H1 (cell line): ENCODE results near the gene ZC3H18. TPM values are rescaled to one million over a fixed set of nuclear protein-coding genes. Genes with fewer than 3 reads are reported as not detected.

Source experiments
- CTCF ChIA-PET: fragments of 300-600 bp; sonication (Branson Sonifier 250); formaldehyde crosslinking; loops from one replicate; lab custom pipeline; 2021; ENCODE audit not compliant: partially characterized antibody; lab: Charles Lee
- POLR2A ChIA-PET: fragments of 300-600 bp; sonication (Branson Sonifier 250); formaldehyde crosslinking; loops from one replicate; lab custom pipeline; 2021; ENCODE audit warnings: inconsistent platforms; ENCODE audit not compliant: partially characterized antibody; lab: Charles Lee
- DNase-seq, 2 experiments: peaks; one replicate each; pipeline versions ENCODE4 v3.0.0 to v3.0.0-alpha.2; 2010 to 2022; ENCODE audit warnings: low spot score in 2 of 2, low read depth in 1 of 2, mixed read lengths in 1 of 2
- FAIRE-seq: peaks from 2 replicates; lab custom pipeline; 2011; peaks lifted over from hg19 to GRCh38; lab: Jason Lieb, UNC
- H2AFZ ChIP-seq: 2 replicates; pipeline ENCODE4 v1.8.1; 2012; ENCODE audit warnings: low read length, inconsistent platforms
- H2AK5ac ChIP-seq: 2 replicates; pipeline ENCODE4 v1.6.1; 2013; ENCODE audit warnings: low read depth, low read length
- H2BK120ac ChIP-seq: replicated peaks from 2 replicates; pipeline ENCODE3; 2013; ENCODE audit warnings: low read depth, low read length, inconsistent platforms
- H2BK12ac ChIP-seq: 2 replicates; pipeline ENCODE4 v1.6.1; 2013; ENCODE audit warnings: low read depth, low read length
- H2BK15ac ChIP-seq: 2 replicates; pipeline ENCODE4 v1.6.1; 2013; ENCODE audit warnings: low read length
- H2BK20ac ChIP-seq: 2 replicates; pipeline ENCODE4 v1.6.1; 2013; ENCODE audit warnings: low read length
- H2BK5ac ChIP-seq: 2 replicates; pipeline ENCODE4 v1.6.1; 2013; ENCODE audit warnings: low read depth, low read length
- H3K14ac ChIP-seq: 2 replicates; pipeline ENCODE4 v1.6.1; 2013; ENCODE audit warnings: inconsistent platforms; ENCODE audit not compliant: insufficient read length
- H3K18ac ChIP-seq: 2 replicates; pipeline ENCODE4 v1.6.1; 2013; ENCODE audit warnings: low read length; ENCODE audit errors: extremely low read depth
- H3K23ac ChIP-seq: 2 replicates; pipeline ENCODE4 v1.6.1; 2013; ENCODE audit warnings: inconsistent platforms; ENCODE audit not compliant: insufficient read length
- H3K23me2 ChIP-seq: 2 replicates; pipeline ENCODE4 v1.6.1; 2013; ENCODE audit warnings: low read depth, low read length
- H3K27ac ChIP-seq: 2 replicates; pipeline ENCODE4 v1.6.1; 2011; ENCODE audit warnings: low read depth, low read length, inconsistent platforms
- H3K27me3 ChIP-seq, 4 experiments: replicated peaks in 1 of 4; 1 replicate in 1 of 4; 2 replicates in 3 of 4; pipeline versions ENCODE4 v1.6.1 to v1.8.1; 2011 to 2013; ENCODE audit warnings: low read length in 3 of 4, mild to moderate bottlenecking in 3 of 4, inconsistent platforms in 2 of 4, mixed read lengths in 2 of 4, moderate library complexity in 1 of 4; ENCODE audit not compliant: control insufficient read depth in 3 of 4, insufficient read depth in 3 of 4; ENCODE audit errors: extremely low read depth in 1 of 4
- H3K36me3 ChIP-seq, 4 experiments: 2 replicates each; pipeline versions ENCODE4 v1.6.1 to v1.8.1; 2011 to 2013; ENCODE audit warnings: mild to moderate bottlenecking in 4 of 4, low read length in 3 of 4, moderate library complexity in 2 of 4, control low read depth in 1 of 4, inconsistent platforms in 1 of 4; ENCODE audit not compliant: insufficient read depth in 4 of 4, control insufficient read depth in 2 of 4
- H3K4ac ChIP-seq: replicated peaks from 2 replicates; pipeline ENCODE3; 2013; ENCODE audit warnings: low read length, low read depth, mixed read lengths, inconsistent platforms; ENCODE audit not compliant: insufficient read length
- H3K4me1 ChIP-seq, 4 experiments: replicated peaks in 1 of 4; 1 replicate in 1 of 4; 2 replicates in 3 of 4; pipeline versions ENCODE4 v1.6.1 to v1.8.1; 2011 to 2013; ENCODE audit warnings: low read length in 3 of 4, inconsistent platforms in 2 of 4, mixed read lengths in 1 of 4; ENCODE audit not compliant: insufficient read depth in 4 of 4, control insufficient read depth in 3 of 4
- H3K4me2 ChIP-seq, 2 experiments: 2 replicates each; pipeline versions ENCODE4 v1.6.1 to v1.8.1; 2011 to 2013; ENCODE audit warnings: low read depth in 2 of 2, low read length in 2 of 2, control low read depth in 1 of 2, inconsistent platforms in 1 of 2, mild to moderate bottlenecking in 1 of 2; ENCODE audit not compliant: insufficient read depth in 1 of 2
- H3K4me3 ChIP-seq, 4 experiments: fragments of 200-600, 300-600 bp in 1 of 4; sonication (generic), shearing (Covaris generic), sonication (Bioruptor Twin) in 1 of 4; 2 replicates each; pipeline versions ENCODE4 v1.5.1 to v1.8.1; 2011 to 2016; ENCODE audit warnings: low read length in 4 of 4, low read depth in 3 of 4, control low read depth in 2 of 4, inconsistent platforms in 2 of 4, mild to moderate bottlenecking in 2 of 4, mixed read lengths in 1 of 4, moderate library complexity in 1 of 4; ENCODE audit not compliant: insufficient read depth in 2 of 4; ENCODE audit errors: extremely low read depth in 1 of 4
- H3K56ac ChIP-seq: replicated peaks from 2 replicates; pipeline ENCODE3; 2013; ENCODE audit warnings: low read depth, mild to moderate bottlenecking, mixed read lengths, low read length, inconsistent platforms; ENCODE audit not compliant: insufficient read length
- H3K79me1 ChIP-seq: 2 replicates; pipeline ENCODE4 v1.6.1; 2013; ENCODE audit warnings: low read depth, low read length, control low read depth
- H3K79me2 ChIP-seq, 2 experiments: 2 replicates each; pipeline versions ENCODE4 v1.6.1 to v1.8.1; 2012 to 2013; ENCODE audit warnings: low read length in 2 of 2, mild to moderate bottlenecking in 2 of 2, inconsistent platforms in 1 of 2; ENCODE audit not compliant: insufficient read depth in 2 of 2, control insufficient read depth in 1 of 2
- H3K9ac ChIP-seq, 4 experiments: replicated peaks in 1 of 4; 1 replicate in 1 of 4; 2 replicates in 3 of 4; pipeline versions ENCODE4 v1.6.1 to v1.8.1; 2011 to 2013; ENCODE audit warnings: low read depth in 3 of 4, low read length in 3 of 4, control low read depth in 2 of 4, mild to moderate bottlenecking in 2 of 4, moderate library complexity in 2 of 4, inconsistent platforms in 1 of 4; ENCODE audit errors: extremely low read depth in 1 of 4
- H3K9me3 ChIP-seq, 2 experiments: 2 replicates each; pipeline versions ENCODE4 v1.6.1 to v1.8.1; 2012 to 2013; ENCODE audit warnings: mild to moderate bottlenecking in 2 of 2, moderate library complexity in 2 of 2, control low read depth in 1 of 2, inconsistent platforms in 1 of 2, low read depth in 1 of 2, low read length in 1 of 2, mixed read lengths in 1 of 2; ENCODE audit not compliant: insufficient read depth in 2 of 2
- H4K20me1 ChIP-seq, 2 experiments: replicated peaks in 1 of 2; 2 replicates each; pipeline versions ENCODE3 to v1.8.1; 2011 to 2013; ENCODE audit warnings: inconsistent platforms in 2 of 2, low read length in 2 of 2, mild to moderate bottlenecking in 1 of 2; ENCODE audit not compliant: insufficient read depth in 2 of 2, control insufficient read depth in 1 of 2
- H4K5ac ChIP-seq: 2 replicates; pipeline ENCODE4 v1.6.1; 2013; ENCODE audit warnings: low read length, low read depth, mixed read lengths, inconsistent platforms; ENCODE audit not compliant: insufficient read length
- H4K8ac ChIP-seq: 2 replicates; pipeline ENCODE4 v1.8.0; 2013; ENCODE audit warnings: mild to moderate bottlenecking, moderate library complexity, low read length, inconsistent platforms; ENCODE audit not compliant: insufficient read depth; ENCODE audit errors: extremely low read depth
- H4K91ac ChIP-seq: replicated peaks from 2 replicates; pipeline ENCODE3; 2013; ENCODE audit warnings: low read length, mixed read lengths, inconsistent platforms; ENCODE audit not compliant: insufficient read length
- CREB1 ChIP-seq: IDR thresholded peaks from 2 replicates; pipeline ENCODE4 v1.6.1; 2012; ENCODE audit warnings: inconsistent platforms
- FOSL1 ChIP-seq: IDR thresholded peaks from 2 replicates; pipeline ENCODE4 v1.6.1; 2011; ENCODE audit warnings: mild to moderate bottlenecking, low read depth, low read length, moderate library complexity; ENCODE audit not compliant: insufficient read depth
- POLR2A ChIP-seq, 2 experiments: IDR thresholded peaks; 1 replicate in 1 of 2; 2 replicates in 1 of 2; pipeline ENCODE4 v1.6.1; 2011; ENCODE audit warnings: low read depth in 2 of 2, low read length in 2 of 2, mild to moderate bottlenecking in 2 of 2; ENCODE audit errors: control extremely low read depth in 1 of 2
- POU5F1 ChIP-seq: IDR thresholded peaks from 2 replicates; pipeline ENCODE4 v1.6.1; 2011; ENCODE audit warnings: low read depth, mild to moderate bottlenecking, low read length, moderate library complexity
- RAD21 ChIP-seq, 2 experiments: IDR thresholded peaks in 1 of 2; conservative IDR thresholded peaks in 1 of 2; 2 replicates each; pipeline ENCODE4 v1.6.1; 2011; ENCODE audit warnings: low read depth in 2 of 2, low read length in 2 of 2, improper control_type of control experiment in 1 of 2, inconsistent platforms in 1 of 2, mild to moderate bottlenecking in 1 of 2, moderate library complexity in 1 of 2
- SIRT6 ChIP-seq: IDR thresholded peaks from one replicate; pipeline ENCODE4 v1.7.1; 2012; ENCODE audit warnings: low read length, inconsistent platforms
- SP2 ChIP-seq: IDR thresholded peaks from 2 replicates; pipeline ENCODE4 v1.6.1; 2012; ENCODE audit warnings: mild to moderate bottlenecking, low read length, inconsistent platforms
- TCF12 ChIP-seq: IDR thresholded peaks from 2 replicates; pipeline ENCODE4 v1.6.1; 2011; ENCODE audit warnings: low read depth, mild to moderate bottlenecking, low read length
- WGBS, 2 experiments: shearing (Covaris generic) in 1 of 2; methylation state at CpG; one replicate each; pipeline versions ENCODE4 v1.1.6 to v1.1.7; 2013 to 2015; ENCODE audit warnings: low lambda C conversion rate in 2 of 2, mixed read lengths in 2 of 2, inconsistent platforms in 1 of 2, low coverage in 1 of 2, missing lambda C conversion rate in 1 of 2; ENCODE audit not compliant: insufficient replicate concordance in 2 of 2, insufficient coverage in 1 of 2, insufficient read length in 1 of 2; ENCODE audit errors: extremely low coverage in 1 of 2, missing lambda C conversion rate in 1 of 2; 5-methylcytosine and 5-hydroxymethylcytosine counted together
- polyA plus RNA-seq, 7 experiments: library from polyadenylated mRNA; depleted of rRNA in 3 of 7; stranded (reverse) in 5 of 7; unstranded in 2 of 7; fragments of >200 nt in 5 of 7; fragments of 200-250 nt in 2 of 7; gene quantifications; 1 replicate in 5 of 7; 2 replicates in 1 of 7; 4 replicates in 1 of 7; pipeline versions ENCODE4 v1.2.1 to v1.2.3, GENCODE V29; 2011 to 2013; ENCODE audit warnings: missing spikeins in 2 of 7, mixed read lengths in 2 of 7
- total RNA-seq: library from RNA; stranded (reverse); fragmentation: NEBNext Ultra II Directional; extraction: Animal tissue kit (Norgen Biotek cat#: 25700); gene quantifications from 2 replicates; pipeline ENCODE4 v1.2.1, GENCODE V29; 2021
- TF ChIP-seq, protein P1 (sequence below): IDR thresholded peaks from 2 replicates; pipeline ENCODE4 v1.6.1; 2012; ENCODE audit warnings: low read length, inconsistent platforms
- TF ChIP-seq, protein P2 (sequence below), 3 experiments: IDR thresholded peaks; 1 replicate in 2 of 3; 2 replicates in 1 of 3; pipeline versions ENCODE4 v1.5.1 to v1.6.1; 2011; ENCODE audit warnings: low read length in 3 of 3, mild to moderate bottlenecking in 3 of 3, inconsistent platforms in 2 of 3, low read depth in 1 of 3, moderate library complexity in 1 of 3; ENCODE audit not compliant: insufficient read depth in 1 of 3; ENCODE audit errors: control extremely low read depth in 1 of 3

Gene ZC3H18
- total and polyA plus RNA-seq, 2 of the 8 experiments (the other 6 are each of a cell fraction or from before 2014, with no cell fraction given), result 12.1 to 73.2 TPM

DNA sequence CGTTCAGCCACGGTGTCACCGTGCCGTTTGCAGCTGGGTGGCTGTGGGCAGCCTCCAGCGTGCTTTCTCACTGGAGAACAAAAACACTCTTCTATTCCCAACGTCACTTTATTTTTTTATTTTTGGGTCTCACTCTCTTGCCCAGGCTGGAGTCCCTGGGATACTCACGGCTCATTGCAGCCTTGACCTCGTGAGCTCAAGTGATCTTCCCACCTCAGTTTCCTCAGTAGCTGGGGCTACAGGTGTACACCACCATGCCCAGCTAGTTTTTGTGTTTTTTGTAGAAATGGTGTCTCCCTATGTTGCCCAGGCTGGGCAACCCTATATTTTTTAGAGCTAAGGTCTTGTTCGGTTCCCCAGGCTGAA lies 34.4 kb upstream of the ZC3H18 start:
- H3K79me1 ChIP-seq, result 0 out of 2 replicates have a peak, but pooled peaks cover 4% of the 10 kb centered on the region
- no peaks in the 10 kb centered on the region for H3K9me3 ChIP-seq
- no peak overlapping the region for H2AK5ac ChIP-seq
- H4K91ac ChIP-seq, result no peak overlapping the region
- H4K8ac ChIP-seq, result no peak overlapping the region
- H3K4me1 ChIP-seq, result peaks cover 0 to 21% (median 8%) of the 10 kb centered on the region in 4 experiments; a peak in 6 of 7 replicates
- ChIA-PET CTCF (interaction anchor here (0.7 to 1.8 kb wide), 14 partner anchors 10 to 98 kb away, joined by 3 to 12 read pairs (median 4); no protein-coding TSS in a partner anchor), POLR2A (interaction anchor here (1.1 to 1.9 kb wide), 2 partner anchors 10 to 15 kb away, joined by 4 to 5 read pairs; no protein-coding TSS in a partner anchor)
- no peak overlapping the region for H3K9ac ChIP-seq
- WGBS, 2 experiments, result 89% methylated on average over 9 of the region's 9 CpGs; no CpG with 5 or more reads in 1 of the 2 experiments
- peaks cover 10% of the 10 kb centered on the region; the same call in 1 of the 2 replicates for H3K23me2 ChIP-seq
- no peak for DNase-seq
- no peak overlapping the region for H3K23ac ChIP-seq
- H2BK20ac ChIP-seq, result no peak overlapping the region
- H2AFZ ChIP-seq, result no peak overlapping the region
- H4K5ac ChIP-seq, result no peak overlapping the region
- H2BK15ac ChIP-seq, result no peak overlapping the region
- H3K27ac ChIP-seq, result no peak overlapping the region
- no peak overlapping the region for H3K4me3 ChIP-seq
- no peak overlapping the region for H3K14ac ChIP-seq
- H3K79me2 ChIP-seq, result no peaks in the 10 kb centered on the region
- H3K36me3 ChIP-seq, result no peaks in the 10 kb centered on the region; a peak in 1 of 8 replicates
- no peak overlapping the region; a peak in 1 of 4 replicates for H3K4me2 ChIP-seq
- peaks cover 0 to 13% of the 10 kb centered on the region in 2 experiments for H4K20me1 ChIP-seq
- H3K56ac ChIP-seq, result no peak overlapping the region
- FAIRE-seq, result no peak
- no peak overlapping the region for H3K18ac ChIP-seq
- no peak overlapping the region for H2BK5ac ChIP-seq
- H2BK120ac ChIP-seq, result no peak overlapping the region
- no peak overlapping the region for H3K4ac ChIP-seq
- no peaks in the 10 kb centered on the region; a peak in 3 of 7 replicates for H3K27me3 ChIP-seq
- no peak overlapping the region for H2BK12ac ChIP-seq
- TF ChIP-seq, protein P1, sequence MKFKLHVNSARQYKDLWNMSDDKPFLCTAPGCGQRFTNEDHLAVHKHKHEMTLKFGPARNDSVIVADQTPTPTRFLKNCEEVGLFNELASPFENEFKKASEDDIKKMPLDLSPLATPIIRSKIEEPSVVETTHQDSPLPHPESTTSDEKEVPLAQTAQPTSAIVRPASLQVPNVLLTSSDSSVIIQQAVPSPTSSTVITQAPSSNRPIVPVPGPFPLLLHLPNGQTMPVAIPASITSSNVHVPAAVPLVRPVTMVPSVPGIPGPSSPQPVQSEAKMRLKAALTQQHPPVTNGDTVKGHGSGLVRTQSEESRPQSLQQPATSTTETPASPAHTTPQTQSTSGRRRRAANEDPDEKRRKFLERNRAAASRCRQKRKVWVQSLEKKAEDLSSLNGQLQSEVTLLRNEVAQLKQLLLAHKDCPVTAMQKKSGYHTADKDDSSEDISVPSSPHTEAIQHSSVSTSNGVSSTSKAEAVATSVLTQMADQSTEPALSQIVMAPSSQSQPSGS, result no peak
- TF ChIP-seq POLR2A (IDR thresholded peaks at IDR 0.05; ENCODE audit: control extremely low read depth in 1 of 2, low read depth in 2 of 2, low read length in 2 of 2), result no peak
- TF ChIP-seq, protein P2, sequence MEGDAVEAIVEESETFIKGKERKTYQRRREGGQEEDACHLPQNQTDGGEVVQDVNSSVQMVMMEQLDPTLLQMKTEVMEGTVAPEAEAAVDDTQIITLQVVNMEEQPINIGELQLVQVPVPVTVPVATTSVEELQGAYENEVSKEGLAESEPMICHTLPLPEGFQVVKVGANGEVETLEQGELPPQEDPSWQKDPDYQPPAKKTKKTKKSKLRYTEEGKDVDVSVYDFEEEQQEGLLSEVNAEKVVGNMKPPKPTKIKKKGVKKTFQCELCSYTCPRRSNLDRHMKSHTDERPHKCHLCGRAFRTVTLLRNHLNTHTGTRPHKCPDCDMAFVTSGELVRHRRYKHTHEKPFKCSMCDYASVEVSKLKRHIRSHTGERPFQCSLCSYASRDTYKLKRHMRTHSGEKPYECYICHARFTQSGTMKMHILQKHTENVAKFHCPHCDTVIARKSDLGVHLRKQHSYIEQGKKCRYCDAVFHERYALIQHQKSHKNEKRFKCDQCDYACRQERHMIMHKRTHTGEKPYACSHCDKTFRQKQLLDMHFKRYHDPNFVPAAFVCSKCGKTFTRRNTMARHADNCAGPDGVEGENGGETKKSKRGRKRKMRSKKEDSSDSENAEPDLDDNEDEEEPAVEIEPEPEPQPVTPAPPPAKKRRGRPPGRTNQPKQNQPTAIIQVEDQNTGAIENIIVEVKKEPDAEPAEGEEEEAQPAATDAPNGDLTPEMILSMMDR (IDR thresholded peaks at IDR 0.05; ENCODE audit: control extremely low read depth in 1 of 3, insufficient read depth in 1 of 3, low read depth in 1 of 3, low read length in 3 of 3), result no peak
- TF ChIP-seq SP2, result no peak
- no peak for TF ChIP-seq TCF12
- TF ChIP-seq RAD21 (IDR thresholded peaks at IDR 0.05 in 1 of 2, conservative IDR thresholded peaks at IDR 0.05 in 1 of 2; ENCODE audit: low read depth in 2 of 2, low read length in 2 of 2), result no peak
- no peak for TF ChIP-seq POU5F1
- TF ChIP-seq FOSL1, result no peak
- TF ChIP-seq CREB1, result no peak
- no peak for TF ChIP-seq SIRT6
